SK-N-DZ (cell line): ENCODE results near the gene NRM. TPM values are rescaled to one million over a fixed set of nuclear protein-coding genes. Genes with fewer than 3 reads are reported as not detected.
"Not testable (repeated sequence)": the region's sequence is repeated elsewhere in the genome, so short reads cannot be mapped to it uniquely, and the experiment has no call there.

Experiments
- DNase-seq: peaks from one replicate; pipeline ENCODE4 v3.0.0-alpha.2; 2015; ENCODE audit warnings: low spot score
- polyA plus RNA-seq, 2 experiments: library from polyadenylated mRNA; depleted of rRNA; stranded (reverse); fragments of >200 nt; gene quantifications; 2 replicates each; pipeline ENCODE4 v1.2.3, GENCODE V29; 2014

NRM gene
- 27.6 and 35.7 TPM in 2 replicates for polyA plus RNA-seq (2014; cell fraction: cytosol; rRNA removed)
- polyA plus RNA-seq (2014; cell fraction: nucleus; rRNA removed), result 26.0 and 29.3 TPM in 2 replicates

DNA sequence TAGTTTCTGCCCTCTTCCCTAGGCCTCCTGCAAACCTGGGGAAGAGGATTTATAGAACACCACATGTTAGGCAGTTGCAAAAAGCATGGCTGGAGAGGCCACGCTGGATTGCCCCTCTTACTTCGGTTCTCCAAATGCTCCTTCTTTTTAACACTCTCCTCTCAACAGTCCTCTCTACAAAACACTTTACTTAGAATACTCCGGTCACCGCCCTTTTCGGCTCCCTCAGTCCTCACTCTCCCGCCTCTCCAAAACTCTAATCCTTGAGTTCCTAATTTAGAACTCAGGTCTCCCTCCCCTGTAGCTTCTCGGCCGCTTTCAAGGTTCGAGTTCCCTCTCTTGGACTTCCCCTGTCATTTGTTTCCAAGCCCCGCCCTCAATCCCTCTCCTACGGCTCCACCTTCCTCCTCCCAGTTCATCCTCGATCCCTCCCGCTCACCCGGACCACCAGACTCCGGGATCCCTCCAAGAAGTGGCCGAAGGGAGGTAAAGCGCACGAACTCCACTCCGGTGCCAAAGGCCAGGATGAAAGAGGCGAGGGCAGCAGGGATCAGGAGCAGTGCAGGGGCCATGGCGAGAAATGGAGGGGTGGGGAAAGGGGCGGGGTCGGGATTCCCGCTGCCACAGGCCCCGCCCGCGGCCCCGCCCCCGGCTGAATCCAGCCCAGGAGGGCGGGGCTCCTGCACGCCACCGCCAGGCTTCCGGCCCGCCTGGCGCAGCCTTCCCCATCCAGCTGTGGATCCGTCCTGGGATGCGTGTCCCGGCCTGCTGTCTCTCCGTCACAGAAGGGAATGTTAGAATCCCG, at the start of gene NRM:
Gene NRM (minus strand): TSS at position 582 of the 805 bp plus-strand sequence. CDS start 10 bp downstream, at position 572.
- DNase-seq, result peak; percentile 90

DNA sequence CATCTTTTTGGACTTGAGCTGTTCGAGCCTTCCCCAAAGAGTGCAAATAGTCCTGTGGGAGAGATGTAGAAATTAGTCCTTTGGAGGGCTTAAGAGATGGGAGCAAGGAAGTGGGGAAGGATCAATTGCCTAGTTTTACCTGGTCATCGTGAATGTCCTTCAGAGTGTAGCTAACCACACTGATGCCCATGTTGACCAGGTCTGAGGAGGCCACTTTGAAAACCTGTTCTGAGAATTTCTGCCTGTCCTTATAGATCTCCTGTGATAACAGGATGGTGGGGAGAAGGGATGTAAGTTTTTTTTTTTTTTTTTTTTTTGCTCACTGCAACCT, 49.7 kb upstream of the NRM start:
- no peak for DNase-seq

GRCh38 chr6:30738532-30738931, 47.7 kb upstream of the NRM start:
- no peak for DNase-seq

- DNase-seq, result no peak
These were observed 45.0 kb upstream of the NRM start for GRCh38 chr6:30735668-30736314.

- DNase-seq, result no peak
These were observed 41.6 kb upstream of the NRM start for GRCh38 chr6:30732237-30732943.

DNA sequence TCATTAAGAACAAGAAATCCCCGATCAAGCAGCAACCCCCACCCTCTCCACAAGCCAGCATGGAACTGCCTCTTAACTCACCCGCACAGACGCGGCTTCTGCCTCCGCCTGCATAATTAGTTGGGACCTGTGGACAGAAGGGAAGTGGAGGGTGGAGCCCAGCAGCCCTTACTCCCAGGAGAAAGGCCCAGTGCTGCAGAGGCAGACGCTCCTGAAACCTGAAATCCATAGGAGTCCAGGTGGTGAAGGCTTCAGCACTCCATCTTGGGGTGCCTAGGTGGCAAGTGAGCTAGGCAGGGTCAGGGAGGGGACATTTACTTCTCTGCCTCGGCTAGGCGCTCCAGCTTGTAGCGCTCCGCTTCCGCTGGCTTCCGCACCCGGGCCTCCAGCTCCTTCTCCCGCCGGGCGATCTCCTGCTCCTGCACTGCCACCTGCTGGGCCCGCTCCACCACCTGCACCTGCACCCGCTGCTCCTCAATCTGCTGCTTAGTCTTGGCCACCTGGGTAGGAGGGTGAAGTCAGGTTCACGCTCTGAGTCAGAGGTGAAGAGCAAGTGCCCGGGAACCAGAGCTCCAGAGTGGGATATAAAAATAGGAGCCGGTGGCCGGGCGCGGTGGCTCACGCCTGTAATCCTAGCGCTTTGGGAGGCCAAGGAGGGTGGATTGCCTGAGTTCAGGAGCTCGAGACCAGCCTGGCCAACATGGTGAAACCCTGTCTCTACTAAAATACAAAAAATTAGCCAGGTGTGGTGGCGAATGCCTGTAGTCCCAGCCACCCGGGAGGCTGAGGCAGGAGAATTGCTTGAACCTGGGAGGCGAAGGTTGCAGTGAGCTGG, 40.0 kb upstream of the NRM start:
- peak; percentile 77 for DNase-seq

DNA sequence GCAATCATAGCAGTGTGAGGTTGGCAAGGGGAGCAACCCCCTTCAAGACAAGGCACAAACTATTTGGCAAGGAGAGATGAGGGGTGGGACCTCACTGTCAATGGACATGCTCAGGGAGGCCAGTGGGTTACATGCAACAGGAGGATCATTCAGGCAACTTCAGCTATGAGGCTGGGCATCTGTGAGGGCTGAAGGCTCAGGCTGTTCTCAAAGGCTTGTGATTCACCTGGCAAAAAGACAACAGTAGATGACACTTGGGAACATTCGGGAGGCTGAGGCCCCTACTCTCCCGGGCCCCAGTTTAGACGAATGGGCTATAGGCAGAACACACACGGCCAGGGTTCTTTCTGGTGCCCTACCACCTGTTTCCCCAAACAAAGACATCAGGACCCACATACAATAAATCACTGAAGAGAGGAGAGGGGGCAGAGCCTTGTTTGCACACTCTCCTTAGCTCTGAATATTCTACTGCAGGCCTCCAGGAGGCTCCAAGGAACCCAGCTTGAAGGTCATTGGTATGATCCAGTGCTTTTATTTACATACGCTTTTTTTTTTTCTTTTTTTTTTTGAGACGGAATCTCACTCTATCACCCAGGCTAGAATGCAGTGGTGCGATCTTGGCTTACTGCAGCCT, 37.3 kb upstream of the NRM start:
- no peak for DNase-seq

DNA sequence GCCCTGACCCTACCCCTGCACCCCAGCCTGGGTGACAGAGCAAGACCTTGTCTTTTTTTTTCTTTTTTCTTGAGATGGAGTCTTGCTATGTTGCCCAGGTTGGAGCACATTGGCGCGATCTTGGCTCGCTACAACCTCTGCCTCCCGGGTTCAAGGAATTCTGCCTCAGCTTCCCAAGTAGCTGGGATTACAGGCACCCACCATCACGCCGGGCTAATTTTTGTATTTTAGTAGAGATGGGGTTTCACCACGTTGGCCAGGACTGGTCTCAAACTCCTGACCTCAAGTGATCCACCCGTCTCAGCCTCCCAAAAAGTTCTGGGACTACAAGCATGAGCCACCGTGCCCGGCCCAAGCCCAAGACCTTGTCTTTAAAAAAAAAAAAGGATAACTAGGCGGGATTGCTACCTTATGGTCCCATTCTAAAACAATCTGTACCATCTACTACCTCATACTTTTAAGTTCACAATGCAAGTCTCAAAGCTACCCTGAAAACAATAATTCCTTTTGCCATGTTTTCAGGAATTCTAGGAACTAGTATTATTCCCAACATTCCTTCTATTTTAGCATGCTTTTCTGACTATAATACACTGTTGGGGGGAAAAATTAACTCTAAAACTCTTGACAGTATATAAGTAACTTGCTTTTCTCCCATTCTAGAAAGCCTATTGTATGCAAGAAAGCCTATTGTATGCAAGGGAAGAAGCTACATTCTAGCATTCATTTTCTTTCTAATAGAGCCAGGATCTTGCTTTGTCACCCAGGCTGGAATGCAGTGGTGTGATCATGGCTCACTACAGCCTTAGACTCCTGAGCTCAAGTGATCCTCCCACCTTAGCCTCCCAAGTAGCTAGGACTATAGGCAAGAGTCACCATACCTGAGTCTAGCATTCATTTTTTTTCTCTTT, 36.0 kb upstream of the NRM start:
- no peak for DNase-seq

DNA sequence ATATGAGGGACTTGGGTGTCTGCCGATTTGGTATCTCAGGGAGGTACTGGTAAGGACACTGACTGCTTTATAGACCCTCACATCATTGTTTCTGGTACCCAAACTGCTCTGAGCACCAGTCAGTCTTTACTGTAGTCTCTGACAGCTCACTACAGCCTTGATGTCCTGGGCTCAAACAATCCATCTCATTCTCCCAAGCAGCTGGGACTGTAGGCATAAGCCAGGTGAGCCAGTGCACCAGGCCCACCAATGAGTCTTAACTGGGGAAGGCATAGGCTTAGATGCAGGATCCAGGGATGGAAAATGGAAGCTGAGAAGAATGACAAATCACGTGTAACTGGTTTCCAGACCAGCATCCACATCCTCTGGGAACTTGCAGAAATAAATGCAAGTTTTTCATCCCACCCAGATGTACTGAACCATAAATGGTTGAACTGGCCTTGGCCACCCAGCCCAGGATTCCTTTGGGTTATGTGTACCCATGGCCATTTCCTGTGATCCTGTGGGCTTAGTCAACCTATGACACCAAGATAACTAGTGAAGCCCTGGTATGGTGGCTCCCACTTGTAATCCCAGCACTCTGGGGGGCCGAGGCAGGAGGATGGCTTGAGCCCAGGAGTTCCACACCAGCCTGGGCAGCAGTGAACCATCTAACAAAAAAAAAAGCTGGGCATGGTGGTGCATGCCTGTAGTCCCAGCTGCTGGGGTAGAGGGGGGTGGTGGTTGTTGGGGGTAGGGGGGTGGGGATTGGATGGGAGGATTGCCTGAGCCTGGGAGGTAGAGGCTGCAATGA, 35.1 kb upstream of the NRM start:
- DNase-seq, result peak; percentile 57

DNA sequence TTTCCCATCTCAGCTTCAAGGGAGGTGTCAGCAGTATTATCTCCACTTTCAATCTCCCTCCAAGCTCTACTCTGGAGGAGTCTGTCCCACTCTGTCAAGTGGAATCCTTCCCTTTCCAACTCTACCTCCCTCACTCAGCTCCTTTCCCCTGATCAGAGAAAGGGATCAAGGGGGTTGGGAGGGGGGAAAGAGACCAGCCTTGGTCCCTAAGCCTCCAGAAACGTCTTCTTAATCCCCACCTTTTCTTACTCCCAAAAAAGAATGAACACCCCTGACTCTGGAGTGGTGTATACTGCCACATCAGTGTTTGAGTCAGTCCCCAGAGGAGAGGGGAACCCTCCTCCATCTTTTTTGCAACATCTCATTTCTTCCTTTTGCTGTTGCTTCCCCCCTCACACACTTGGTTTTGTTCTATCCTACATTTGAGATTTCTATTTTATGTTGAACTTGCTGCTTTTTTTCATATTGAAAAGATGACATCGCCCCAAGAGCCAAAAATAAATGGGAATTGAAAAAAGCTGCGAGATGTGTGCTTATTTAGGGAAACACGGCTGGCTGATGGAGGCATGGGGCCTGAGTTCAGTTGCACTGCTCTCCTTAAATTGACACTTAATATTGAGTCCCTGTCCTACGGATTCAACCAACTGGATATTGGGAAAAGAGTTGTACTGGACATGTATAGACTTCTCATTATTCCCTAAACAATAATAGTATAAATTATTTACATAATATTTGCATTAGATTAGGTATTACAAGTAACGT, 34.3 kb upstream of the NRM start:
- peak; percentile 34 for DNase-seq

- not testable (repeated sequence) for DNase-seq
These were observed 33.3 kb upstream of the NRM start for GRCh38 chr6:30723843-30724741.

DNA sequence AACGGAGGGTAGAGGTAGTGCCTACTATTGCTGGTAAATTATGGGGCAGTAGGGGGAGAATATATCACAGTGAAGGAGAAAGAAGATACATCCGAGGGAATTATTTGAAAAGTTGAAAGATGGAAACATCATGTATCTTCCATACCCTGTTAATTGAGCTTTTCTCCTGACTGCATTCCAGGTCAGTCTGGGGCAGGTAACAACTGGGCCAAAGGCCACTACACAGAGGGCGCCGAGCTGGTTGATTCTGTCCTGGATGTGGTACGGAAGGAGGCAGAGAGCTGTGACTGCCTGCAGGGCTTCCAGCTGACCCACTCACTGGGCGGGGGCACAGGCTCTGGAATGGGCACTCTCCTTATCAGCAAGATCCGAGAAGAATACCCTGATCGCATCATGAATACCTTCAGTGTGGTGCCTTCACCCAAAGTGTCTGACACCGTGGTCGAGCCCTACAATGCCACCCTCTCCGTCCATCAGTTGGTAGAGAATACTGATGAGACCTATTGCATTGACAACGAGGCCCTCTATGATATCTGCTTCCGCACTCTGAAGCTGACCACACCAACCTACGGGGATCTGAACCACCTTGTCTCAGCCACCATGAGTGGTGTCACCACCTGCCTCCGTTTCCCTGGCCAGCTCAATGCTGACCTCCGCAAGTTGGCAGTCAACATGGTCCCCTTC, 32.5 kb upstream of the NRM start:
- DNase-seq, result not testable (repeated sequence)

GRCh38 chr6:30722280-30723112, 31.7 kb upstream of the NRM start:
- DNase-seq, result peak; percentile 81

DNA sequence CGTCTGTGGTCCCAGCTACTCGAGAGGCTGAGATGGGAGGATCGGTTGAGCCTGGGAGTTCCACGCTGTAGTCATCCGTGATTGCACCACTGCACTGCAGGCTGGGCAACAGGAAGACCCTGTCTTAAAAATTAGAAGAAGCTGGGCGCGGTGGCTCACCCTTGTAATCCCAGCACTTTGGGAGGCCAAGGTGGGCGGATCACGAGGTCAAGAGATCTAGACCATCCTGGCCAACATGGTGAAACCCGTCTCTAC, 31.2 kb upstream of the NRM start:
- not testable (repeated sequence) for DNase-seq

- peak; percentile 83 for DNase-seq
These were observed 30.6 kb upstream of the NRM start for GRCh38 chr6:30721198-30722024.
